VCaP (cell line): ENCODE data around the gene SLX9.

Source experiments
- H3K27ac ChIP-seq: fragments of 450-650 bp; 2 replicates; pipeline ENCODE4 v1.5.1; 2017
- TF ChIP-seq, protein P1 (sequence below): fragments of 450-650 bp; conservative IDR thresholded peaks from 2 replicates; pipeline ENCODE4 v1.5.1; 2017; ENCODE audit warnings: mild to moderate bottlenecking, moderate library complexity

Gene SLX9

DNA sequence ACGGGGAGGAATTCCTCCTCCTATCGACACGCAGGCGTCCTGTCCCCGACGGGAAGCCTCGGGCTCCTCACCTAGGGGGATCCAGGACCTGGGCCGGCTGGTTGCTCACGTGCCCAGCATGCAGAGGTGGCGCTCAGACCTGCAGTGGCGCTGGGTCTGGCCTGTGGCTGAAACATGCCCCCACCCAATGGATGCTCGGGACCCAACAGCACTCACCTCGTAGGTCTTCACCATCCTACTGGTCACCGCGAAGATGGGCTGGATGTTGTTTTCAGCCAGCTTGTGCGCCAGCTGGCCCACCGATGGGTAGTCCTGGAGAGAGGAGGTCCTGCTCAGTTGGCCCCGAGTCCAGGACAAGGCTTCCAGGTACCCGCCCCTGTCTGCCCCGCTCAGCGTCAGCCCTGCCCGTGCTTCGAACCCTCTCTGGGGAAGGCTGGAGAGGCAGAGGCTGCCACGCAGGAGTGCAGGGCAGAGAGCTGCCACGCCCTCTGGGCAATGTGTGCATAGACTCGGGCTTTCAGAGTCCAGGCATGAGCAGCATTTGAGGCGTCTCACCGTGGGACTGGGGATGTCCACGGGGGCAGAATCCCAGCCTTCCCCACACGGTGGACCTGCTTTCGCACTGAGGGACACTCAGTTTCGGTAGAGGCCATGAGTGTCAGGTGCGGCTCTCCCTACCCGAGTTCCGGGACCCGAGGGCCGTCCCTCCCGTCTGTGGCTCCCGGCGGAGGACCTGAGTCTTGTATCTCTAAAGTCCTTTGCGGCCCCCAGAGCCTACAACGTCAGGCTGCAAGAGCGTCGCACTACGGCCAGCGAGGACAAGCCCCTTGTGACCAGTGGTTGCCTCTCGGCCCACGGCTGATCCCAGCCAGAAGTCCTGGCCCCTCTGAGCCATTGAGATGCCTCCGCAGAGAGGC lies 40.7 kb upstream of the SLX9 start:
- no peak overlapping the region for H3K27ac ChIP-seq
- TF ChIP-seq, protein P1, sequence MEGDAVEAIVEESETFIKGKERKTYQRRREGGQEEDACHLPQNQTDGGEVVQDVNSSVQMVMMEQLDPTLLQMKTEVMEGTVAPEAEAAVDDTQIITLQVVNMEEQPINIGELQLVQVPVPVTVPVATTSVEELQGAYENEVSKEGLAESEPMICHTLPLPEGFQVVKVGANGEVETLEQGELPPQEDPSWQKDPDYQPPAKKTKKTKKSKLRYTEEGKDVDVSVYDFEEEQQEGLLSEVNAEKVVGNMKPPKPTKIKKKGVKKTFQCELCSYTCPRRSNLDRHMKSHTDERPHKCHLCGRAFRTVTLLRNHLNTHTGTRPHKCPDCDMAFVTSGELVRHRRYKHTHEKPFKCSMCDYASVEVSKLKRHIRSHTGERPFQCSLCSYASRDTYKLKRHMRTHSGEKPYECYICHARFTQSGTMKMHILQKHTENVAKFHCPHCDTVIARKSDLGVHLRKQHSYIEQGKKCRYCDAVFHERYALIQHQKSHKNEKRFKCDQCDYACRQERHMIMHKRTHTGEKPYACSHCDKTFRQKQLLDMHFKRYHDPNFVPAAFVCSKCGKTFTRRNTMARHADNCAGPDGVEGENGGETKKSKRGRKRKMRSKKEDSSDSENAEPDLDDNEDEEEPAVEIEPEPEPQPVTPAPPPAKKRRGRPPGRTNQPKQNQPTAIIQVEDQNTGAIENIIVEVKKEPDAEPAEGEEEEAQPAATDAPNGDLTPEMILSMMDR, result no peak

DNA sequence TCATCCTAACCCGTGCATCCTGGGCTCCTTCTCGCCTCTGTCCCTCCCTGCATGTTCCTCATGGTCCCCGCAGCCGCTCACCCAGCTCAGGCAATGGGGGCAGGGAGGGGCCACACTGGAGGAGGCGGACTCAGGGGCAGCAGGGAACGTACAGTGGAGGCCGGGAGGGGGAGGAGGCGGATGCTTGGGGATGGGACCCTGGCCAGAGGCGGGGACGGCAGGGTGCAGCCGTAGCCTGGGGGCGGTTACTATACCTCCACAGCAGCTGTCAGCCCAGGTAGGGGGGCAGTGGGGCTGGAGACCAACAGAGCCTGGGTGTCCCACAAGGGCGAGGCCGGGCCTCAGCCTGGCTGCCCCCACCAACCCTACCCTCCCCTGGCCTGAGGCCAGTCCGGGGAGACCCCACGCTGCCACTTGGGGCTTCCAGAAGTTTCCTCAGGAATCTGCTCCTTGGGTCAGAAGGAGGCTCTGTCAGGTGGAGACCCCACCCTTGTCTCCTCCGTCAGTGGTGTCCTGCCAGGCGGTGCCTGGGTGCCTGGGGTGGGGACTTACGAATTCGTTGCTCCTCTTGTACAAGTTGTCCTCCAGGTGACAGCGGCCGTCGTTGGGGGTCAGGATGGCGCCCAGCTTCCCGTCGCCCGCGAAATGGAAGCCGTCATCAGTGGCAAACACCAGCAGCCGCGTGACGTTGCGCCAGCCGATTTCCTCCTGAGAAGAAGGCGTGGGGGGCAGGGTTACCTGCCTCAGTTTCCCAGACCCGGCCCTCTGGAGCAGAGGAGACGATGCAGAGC lies 39.9 kb upstream of the SLX9 start:
- TF ChIP-seq, protein P1, result no peak

DNA sequence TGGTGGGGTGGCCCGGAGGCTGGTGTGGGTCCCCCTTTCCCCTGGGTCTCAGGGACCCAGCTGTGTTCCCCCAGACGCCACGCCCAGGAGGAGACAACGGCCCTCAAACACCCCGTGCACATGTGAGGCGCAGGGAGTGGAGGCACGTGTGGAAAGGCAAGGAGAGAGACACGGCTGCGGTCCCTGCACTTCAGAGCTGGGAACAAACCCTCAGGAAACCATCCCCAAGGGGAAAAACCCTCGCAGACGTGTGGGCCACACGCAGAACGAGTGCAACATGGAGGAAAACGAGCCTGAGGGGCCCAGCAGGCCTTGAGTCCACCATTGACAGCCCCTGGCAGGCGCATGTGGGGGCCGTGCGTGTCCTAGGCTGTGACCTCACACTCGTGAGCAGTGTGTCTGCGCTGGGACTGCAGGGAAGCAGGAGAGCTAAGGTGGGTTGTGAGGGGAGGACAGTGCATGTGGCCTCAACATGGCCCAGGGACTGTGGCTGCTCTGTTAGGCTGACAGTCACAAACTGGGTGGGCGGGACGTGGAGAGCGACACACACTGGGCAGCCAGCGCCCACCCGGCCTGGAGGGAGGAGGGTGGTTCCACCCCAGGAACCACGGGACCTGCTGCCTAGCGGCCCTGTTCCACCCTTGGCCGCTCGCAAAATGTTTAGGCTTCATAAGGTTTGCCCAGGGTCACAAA lies 39.1 kb upstream of the SLX9 start:
- H3K27ac ChIP-seq, result peak overlapping the region; percentile 63
- TF ChIP-seq, protein P1, result no peak

More for the DNA sequence above, 39.9 kb upstream of the SLX9 start:
- no peak overlapping the region; the same call in 1 of the 2 replicates for H3K27ac ChIP-seq

DNA sequence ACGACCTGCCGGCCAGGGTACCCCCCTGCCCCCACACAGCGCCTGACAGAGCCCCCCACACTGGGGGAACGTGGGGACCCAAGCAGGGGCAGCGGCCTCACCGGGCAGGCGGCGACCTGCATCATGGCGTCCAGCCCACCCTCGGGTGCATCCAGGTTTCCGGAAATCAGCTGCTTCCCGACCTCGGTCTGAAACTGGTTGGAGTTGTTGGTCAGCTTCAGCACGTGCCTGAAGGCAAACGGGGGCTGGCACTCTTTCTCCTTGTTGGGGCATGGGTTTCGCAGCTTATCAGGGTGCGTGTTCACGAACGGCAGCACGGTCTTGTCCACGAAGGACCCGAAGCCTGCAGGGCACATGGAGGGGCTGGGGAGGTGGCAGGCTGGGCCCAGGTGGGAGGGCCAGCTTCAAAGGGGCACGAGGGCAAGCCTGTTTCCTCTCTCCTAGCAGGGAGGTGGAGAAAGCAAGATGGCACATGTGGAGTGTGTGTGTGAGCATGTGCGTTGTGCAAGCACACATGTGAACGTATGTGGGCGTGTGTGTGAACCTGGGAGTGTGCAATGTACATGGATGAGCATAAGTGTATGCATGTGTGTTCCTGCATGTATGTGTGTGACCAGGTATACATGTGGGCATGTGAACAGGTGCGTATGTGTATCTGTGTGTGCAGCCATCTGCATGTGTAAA lies 38.3 kb upstream of the SLX9 start:
- TF ChIP-seq, protein P1, result no peak
- peak overlapping the region; percentile 63 for H3K27ac ChIP-seq

DNA sequence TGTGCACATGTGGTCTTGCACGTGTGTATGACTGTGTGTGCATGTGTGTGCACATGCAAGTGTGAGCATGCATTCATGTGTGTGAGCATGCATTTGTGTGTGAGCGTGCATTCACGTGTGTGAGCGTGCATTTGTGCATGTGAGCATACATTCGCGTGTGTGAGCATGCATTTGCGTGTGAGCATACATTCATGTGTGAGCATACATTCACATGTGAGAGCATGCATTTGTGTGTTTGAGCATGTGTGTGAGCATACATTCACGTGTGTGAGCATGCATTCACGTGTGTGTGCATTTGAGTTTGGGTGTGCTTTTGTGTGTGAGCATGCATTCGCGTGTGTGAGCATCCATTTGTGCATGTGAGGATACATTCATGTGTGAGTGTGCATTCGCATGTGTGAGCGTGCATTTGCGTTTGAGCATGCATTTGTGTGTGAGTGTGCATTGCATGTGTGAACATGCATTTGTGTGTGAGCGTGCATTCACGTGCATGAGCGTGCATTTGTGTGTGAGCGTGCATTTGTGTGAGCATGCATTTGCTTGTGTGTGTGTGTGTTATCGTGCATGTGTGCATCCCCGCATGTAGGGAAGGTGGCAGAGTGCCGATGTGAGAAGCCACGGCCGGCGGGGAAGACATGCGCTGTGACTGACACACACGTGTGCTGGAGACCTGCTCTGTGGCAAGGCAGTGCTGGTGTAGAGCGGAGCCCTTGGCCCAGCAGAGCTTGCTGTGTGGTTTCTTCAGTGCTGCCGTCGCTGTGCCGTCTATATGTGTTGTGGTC lies 37.4 kb upstream of the SLX9 start:
- TF ChIP-seq, protein P1, result no peak
- H3K27ac ChIP-seq, result no peak overlapping the region

DNA sequence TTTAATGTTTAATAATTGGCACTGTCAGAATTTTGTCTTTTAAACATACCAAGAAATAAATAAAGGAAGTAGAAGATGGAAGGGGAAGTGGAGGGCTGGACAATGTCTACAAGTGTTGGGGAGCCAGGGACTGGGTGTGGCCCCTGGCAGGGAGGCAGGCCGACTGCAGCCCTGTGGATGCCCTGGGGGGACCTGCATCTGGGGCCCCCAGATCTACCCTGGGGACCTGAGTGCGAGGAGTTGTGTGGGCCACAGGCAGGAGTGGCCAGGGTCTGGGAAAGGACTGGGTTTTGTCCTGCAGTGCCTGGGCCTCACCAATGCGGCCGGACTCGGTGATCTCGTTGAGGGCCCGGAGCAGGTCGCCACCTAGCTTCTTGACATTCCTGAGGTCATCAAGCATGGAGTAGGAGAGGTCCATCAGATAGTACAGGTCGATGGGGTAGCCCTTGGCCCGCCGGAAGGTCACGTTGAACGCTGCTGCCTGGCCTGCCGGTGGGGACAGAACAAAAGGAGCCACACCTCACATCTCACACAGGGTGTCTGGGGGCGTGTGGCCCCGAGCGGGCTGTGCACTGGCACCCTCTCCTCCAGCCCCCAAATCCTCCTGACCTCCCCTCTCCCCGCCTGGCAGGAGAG lies 36.7 kb upstream of the SLX9 start:
- H3K27ac ChIP-seq, result no peak overlapping the region
- TF ChIP-seq, protein P1, result no peak
